HEK293 (cell line): ENCODE measurements around the gene GNG3.

Experiments
- EGR2 ChIP-seq: fragments of 450-650 bp; formaldehyde crosslinking; IDR thresholded peaks from 2 replicates; pipeline ENCODE4 v1.5.1; 2016; ENCODE audit warnings: low read depth, missing biosample characterization, missing genetic modification characterization
- ELK4 ChIP-seq: IDR thresholded peaks from 2 replicates; pipeline ENCODE4 v1.6.1; 2011; ENCODE audit warnings: mild to moderate bottlenecking, low read depth, low read length, borderline replicate concordance
- MYNN ChIP-seq: fragments of 450-650 bp; formaldehyde crosslinking; IDR thresholded peaks from 2 replicates; pipeline ENCODE4 v1.5.1; 2016; ENCODE audit warnings: missing biosample characterization, missing genetic modification characterization, borderline replicate concordance
- PRDM2 ChIP-seq: fragments of 450-650 bp; formaldehyde crosslinking; IDR thresholded peaks from 2 replicates; pipeline ENCODE4 v1.5.1; 2016; ENCODE audit warnings: missing biosample characterization, missing genetic modification characterization, borderline replicate concordance
- PRDM4 ChIP-seq: fragments of 450-650 bp; formaldehyde crosslinking; IDR thresholded peaks from 2 replicates; pipeline ENCODE4 v1.5.1; 2017; ENCODE audit warnings: missing biosample characterization, missing genetic modification characterization
- ZBTB11 ChIP-seq: fragments of 450-650 bp; formaldehyde crosslinking; conservative IDR thresholded peaks from 2 replicates; pipeline ENCODE4 v1.5.1; 2016; ENCODE audit warnings: low read depth, missing biosample characterization, missing genetic modification characterization
- ZBTB20 ChIP-seq: fragments of 450-650 bp; formaldehyde crosslinking; IDR thresholded peaks from 2 replicates; pipeline ENCODE4 v1.5.1; 2016; ENCODE audit warnings: missing biosample characterization, missing genetic modification characterization
- ZBTB48 ChIP-seq: fragments of 450-650 bp; formaldehyde crosslinking; IDR thresholded peaks from 2 replicates; pipeline ENCODE4 v1.5.1; 2016; ENCODE audit warnings: missing biosample characterization, missing genetic modification characterization
- ZBTB49 ChIP-seq: fragments of 450-650 bp; formaldehyde crosslinking; IDR thresholded peaks from 2 replicates; pipeline ENCODE4 v1.5.1; 2016; ENCODE audit warnings: missing biosample characterization, missing genetic modification characterization, low read depth
- ZFP69B ChIP-seq: fragments of 450-650 bp; formaldehyde crosslinking; IDR thresholded peaks from 2 replicates; pipeline ENCODE4 v1.5.1; 2016; ENCODE audit warnings: missing biosample characterization, missing genetic modification characterization
- ZNF324 ChIP-seq: fragments of 450-650 bp; formaldehyde crosslinking; IDR thresholded peaks from 2 replicates; pipeline ENCODE4 v1.5.1; 2016; ENCODE audit warnings: missing biosample characterization, missing genetic modification characterization
- ZNF341 ChIP-seq: fragments of 450-650 bp; formaldehyde crosslinking; IDR thresholded peaks from 2 replicates; pipeline ENCODE4; 2016; ENCODE audit warnings: low read depth, missing biosample characterization, missing genetic modification characterization
- ZNF416 ChIP-seq: fragments of 450-650 bp; formaldehyde crosslinking; IDR thresholded peaks from 2 replicates; pipeline ENCODE4 v1.5.1; 2016; ENCODE audit warnings: missing biosample characterization, missing genetic modification characterization
- ZNF518A ChIP-seq: fragments of 450-650 bp; formaldehyde crosslinking; conservative IDR thresholded peaks from 2 replicates; pipeline ENCODE4 v1.5.1; 2016; ENCODE audit warnings: low read depth, missing biosample characterization, missing genetic modification characterization
- ZNF560 ChIP-seq: fragments of 450-650 bp; formaldehyde crosslinking; IDR thresholded peaks from 2 replicates; pipeline ENCODE4 v1.5.1; 2017; ENCODE audit warnings: missing biosample characterization, missing genetic modification characterization, borderline replicate concordance
- ZNF561 ChIP-seq: fragments of 450-650 bp; IDR thresholded peaks from 2 replicates; pipeline ENCODE4 v1.5.1; 2018; ENCODE audit warnings: missing biosample characterization, missing genetic modification characterization, borderline replicate concordance
- ZNF792 ChIP-seq: fragments of 450-650 bp; formaldehyde crosslinking; IDR thresholded peaks from 2 replicates; pipeline ENCODE4 v1.5.1; 2016; ENCODE audit warnings: missing biosample characterization, missing genetic modification characterization

The GNG3 gene

GRCh38 chr11:62671608-62672389 is 35.7 kb upstream of the GNG3 start, which contains the start of the genes LBHD1 and UQCC3 (continued):
- TF ChIP-seq ZBTB11 (tag by site-specific recombination) (peak; percentile 71), ZNF324 (tag by site-specific recombination) (peak; percentile 52; the same call in 1 of the 2 replicates), MYNN (tag by site-specific recombination) (no peak), ZNF792 (tag by site-specific recombination) (no peak), ZBTB20 (tag by site-specific recombination) (peak; percentile 70), ZBTB48 (tag by site-specific recombination) (peak; percentile 9; the same call in 1 of the 2 replicates), PRDM2 (tag by site-specific recombination) (no peak), ZBTB49 (tag by site-specific recombination) (no peak), ZNF518A (0 out of 2 replicates have a peak, but pooled peaks have one; percentile 33), ZNF341 (peak; percentile 77), ELK4 (no peak), ZNF416 (tag by site-specific recombination) (no peak), EGR2 (peak; percentile 82), ZNF561 (tag by site-specific recombination) (peak; percentile 46; the same call in 1 of the 2 replicates), PRDM4 (tag by site-specific recombination) (no peak), ZNF560 (tag by site-specific recombination) (no peak), ZFP69B (peak; percentile 77; the same call in 1 of the 2 replicates)
